ENCODE results near the gene TRMT10A.

- TF ChIP-seq POLR2A (IDR thresholded peaks at IDR 0.05; ENCODE audit: borderline replicate concordance, extremely low read depth, insufficient read depth, insufficient read length) (no peak), POLR2AphosphoS5 (IDR thresholded peaks at IDR 0.05; ENCODE audit: low read depth, low read length) (no peak), EZH2phosphoT487 (IDR thresholded peaks at IDR 0.05; ENCODE audit: borderline replicate concordance) (no peak)
- TF ChIP-seq, protein P1, sequence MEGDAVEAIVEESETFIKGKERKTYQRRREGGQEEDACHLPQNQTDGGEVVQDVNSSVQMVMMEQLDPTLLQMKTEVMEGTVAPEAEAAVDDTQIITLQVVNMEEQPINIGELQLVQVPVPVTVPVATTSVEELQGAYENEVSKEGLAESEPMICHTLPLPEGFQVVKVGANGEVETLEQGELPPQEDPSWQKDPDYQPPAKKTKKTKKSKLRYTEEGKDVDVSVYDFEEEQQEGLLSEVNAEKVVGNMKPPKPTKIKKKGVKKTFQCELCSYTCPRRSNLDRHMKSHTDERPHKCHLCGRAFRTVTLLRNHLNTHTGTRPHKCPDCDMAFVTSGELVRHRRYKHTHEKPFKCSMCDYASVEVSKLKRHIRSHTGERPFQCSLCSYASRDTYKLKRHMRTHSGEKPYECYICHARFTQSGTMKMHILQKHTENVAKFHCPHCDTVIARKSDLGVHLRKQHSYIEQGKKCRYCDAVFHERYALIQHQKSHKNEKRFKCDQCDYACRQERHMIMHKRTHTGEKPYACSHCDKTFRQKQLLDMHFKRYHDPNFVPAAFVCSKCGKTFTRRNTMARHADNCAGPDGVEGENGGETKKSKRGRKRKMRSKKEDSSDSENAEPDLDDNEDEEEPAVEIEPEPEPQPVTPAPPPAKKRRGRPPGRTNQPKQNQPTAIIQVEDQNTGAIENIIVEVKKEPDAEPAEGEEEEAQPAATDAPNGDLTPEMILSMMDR (IDR thresholded peaks at IDR 0.05 in 2 of 3, conservative IDR thresholded peaks at IDR 0.05 in 1 of 3; ENCODE audit: borderline replicate concordance in 1 of 3, insufficient read depth in 1 of 3, low read depth in 2 of 3, low read length in 2 of 3): no peak
- TF ChIP-seq, protein P2, sequence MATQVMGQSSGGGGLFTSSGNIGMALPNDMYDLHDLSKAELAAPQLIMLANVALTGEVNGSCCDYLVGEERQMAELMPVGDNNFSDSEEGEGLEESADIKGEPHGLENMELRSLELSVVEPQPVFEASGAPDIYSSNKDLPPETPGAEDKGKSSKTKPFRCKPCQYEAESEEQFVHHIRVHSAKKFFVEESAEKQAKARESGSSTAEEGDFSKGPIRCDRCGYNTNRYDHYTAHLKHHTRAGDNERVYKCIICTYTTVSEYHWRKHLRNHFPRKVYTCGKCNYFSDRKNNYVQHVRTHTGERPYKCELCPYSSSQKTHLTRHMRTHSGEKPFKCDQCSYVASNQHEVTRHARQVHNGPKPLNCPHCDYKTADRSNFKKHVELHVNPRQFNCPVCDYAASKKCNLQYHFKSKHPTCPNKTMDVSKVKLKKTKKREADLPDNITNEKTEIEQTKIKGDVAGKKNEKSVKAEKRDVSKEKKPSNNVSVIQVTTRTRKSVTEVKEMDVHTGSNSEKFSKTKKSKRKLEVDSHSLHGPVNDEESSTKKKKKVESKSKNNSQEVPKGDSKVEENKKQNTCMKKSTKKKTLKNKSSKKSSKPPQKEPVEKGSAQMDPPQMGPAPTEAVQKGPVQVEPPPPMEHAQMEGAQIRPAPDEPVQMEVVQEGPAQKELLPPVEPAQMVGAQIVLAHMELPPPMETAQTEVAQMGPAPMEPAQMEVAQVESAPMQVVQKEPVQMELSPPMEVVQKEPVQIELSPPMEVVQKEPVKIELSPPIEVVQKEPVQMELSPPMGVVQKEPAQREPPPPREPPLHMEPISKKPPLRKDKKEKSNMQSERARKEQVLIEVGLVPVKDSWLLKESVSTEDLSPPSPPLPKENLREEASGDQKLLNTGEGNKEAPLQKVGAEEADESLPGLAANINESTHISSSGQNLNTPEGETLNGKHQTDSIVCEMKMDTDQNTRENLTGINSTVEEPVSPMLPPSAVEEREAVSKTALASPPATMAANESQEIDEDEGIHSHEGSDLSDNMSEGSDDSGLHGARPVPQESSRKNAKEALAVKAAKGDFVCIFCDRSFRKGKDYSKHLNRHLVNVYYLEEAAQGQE (IDR thresholded peaks at IDR 0.05; ENCODE audit: low read depth): no peak
Measured at GRCh38 chr4:99507762-99508161, 56.1 kb downstream of the TRMT10A start.

Measured in HCT116 (cell line).